COLO829 (cell line): ENCODE data around the gene PLXDC1.
"Not testable (repeated sequence)": the region's sequence is repeated elsewhere in the genome, so short reads cannot be mapped to it uniquely, and the experiment has no call there.

Experiments used
- DNase-seq: peaks from one replicate; pipeline ENCODE4 v3.0.0; 2012; ENCODE audit warnings: low spot score

PLXDC1 gene

DNA sequence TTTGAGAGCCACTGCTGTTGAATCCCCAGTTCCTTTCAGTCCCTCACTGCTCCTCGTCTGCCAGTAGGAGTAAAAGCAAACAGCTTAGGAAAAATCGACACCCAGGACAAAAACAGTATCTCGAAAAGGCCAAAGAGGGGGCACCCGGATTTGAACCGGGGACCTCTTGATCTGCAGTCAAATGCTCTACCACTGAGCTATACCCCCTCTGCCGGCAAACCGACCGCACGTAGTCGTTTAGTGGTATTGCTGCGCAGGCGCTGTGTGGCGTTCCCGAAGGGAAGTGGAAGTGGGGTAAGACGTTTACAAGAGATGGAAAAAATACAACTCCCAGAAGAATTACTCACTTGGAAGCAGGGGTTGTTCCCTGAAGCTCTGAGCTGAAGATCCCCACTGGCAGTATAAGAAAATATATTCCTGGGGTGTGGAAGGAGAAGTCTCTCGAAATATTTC lies 2.2 kb upstream of the PLXDC1 start:
- DNase-seq: peak; percentile 85

DNA sequence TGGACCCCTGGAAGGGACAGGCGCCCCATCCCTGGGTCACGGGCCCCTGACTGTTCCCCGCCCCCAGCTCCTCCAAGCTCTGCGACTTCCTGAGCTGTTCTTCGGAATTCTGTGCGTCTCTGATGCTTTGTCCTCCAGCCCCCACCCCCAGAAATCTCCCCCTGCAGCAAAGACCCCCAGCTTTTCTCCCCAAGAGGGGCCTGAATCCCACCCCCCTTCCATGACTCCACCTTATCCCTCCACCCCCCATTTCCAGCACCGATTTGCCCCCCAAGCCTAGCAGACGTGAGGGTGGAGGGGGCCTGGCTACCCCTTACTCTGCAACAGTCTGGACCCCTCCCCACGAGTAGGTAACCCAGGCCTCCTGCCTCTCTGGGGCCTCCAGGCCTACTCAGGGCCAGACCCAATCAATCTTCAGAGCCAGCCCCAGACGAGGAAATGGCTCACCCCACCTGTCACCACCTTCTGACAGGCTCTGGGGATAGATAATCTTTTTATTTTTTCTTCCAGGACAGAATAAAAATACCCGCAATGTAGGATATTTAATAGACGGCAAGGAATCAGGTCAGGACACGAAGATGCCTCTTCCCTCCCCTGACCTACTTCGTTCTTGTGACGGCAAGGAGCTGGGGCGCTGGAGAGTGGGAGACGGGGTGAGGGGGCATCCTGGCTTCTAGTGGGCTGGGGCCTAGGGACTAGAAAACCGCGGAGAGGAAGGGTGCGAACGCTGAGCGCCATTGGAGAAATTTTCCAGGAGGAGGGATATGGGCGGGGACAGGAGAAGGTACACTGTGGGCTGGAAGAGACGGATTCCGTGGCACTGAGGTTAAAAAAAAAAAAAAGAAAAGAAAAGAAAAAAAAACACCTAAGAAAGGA lies 744 bp upstream of the PLXDC1 start:
- no peak for DNase-seq

DNA sequence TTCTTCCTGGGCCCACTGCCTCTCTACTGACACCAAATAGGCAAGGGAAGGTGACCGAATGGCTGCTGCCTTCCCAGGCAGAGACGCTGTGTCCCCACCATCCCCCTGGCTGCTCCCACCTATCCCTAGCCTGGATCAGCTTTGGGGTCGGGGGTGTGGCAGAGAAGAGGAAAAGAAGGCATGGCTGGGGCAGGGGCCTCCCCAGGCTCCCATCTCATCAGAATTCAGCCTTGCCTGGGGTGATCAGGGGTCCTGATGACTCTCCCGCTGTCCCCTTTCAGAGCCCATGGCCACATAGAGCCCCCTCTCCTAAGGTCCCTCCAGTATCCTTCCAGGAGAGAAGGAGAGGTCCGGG lies 665 bp downstream of the PLXDC1 start:
- DNase-seq: no peak

DNA sequence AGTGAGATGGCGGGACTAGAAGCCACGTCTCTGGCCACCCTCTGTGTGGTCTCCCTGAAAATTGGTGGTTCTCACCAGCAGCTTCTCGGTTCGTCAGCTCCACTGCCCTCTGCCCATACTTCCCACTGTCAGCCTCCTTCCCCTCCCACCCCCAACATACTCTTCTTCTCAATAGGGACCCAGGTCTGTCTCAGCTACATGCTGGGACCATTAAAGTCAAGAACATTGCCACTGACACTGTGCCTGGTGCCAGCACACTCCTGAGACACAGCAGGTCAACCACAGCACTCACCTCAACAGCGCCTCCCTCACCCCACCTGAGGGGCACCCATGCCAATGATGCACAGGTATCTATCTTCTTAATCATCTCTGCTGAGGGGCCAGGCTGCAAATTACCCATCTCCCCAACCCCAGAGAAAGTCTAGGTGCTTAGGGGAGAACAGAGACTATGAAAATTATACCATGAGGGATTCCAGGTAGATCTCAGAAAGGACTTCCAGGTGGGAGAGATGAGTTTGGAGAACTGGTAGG lies 1.3 kb downstream of the PLXDC1 start:
- no peak for DNase-seq

DNA sequence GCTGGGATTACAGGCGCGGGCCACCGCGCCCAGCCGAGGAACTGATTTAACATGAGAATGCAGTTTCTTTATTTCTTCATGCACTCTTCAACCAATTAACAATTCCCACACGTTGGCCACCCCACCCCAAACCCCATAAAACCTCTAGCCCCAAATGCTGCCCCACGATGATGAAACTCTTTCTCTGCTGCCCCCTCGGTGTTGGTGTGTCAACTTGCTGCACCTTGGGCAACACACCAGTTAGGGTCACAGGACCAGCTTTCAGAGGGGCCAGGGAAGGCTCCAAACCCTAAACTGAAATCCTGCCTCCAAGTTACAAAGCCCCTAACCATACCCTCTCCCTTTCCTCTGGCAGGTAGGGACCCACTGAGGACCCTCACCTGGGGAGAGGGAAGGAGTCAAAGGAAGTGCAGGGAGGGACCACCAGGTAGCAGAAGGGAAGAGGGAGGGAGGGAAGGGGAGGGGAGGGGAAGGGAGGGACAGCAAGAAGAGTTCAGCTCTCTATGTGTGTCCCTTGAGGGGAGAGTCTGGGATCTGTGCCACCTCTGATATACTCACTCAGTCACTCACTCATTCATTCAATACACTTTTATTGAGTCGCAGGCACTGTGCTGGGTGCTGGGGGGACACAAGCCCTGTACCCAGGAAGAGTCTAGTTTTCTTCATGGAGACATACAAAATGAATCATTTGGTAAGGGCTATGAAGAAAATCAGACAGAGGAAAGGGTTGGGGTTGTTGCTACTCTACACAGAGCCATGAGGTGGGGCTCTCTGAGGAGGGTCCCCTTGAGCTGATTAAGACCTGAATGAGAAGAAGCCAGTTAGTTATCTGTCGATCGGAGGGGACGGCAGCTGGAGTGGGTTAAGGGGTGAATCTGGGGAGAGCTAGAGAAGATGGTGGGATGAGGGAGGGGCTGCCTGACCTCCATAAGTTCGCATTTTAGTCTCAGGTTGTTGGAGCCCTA lies 3.9 kb downstream of the PLXDC1 start:
- no peak for DNase-seq

DNA sequence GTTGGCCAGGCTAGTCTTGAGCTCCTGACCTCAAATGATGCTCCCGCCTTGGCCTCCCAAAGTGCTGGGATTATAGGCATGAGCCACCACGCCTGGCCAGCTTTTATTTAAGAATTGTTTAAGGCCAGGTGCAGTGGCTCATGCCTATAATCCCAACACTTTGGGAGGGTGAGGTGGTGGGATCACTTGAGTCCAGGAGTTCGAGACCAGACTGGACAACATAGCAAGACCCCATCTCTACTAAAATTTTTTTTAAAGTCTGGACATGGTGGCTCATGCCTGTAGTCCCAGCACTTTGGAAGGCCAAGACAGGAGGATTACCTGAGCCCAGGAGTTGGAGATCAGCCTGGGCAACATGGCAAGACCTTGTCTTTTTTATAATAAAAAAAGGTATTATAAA lies 5.2 kb downstream of the PLXDC1 start:
- DNase-seq: no peak

DNA sequence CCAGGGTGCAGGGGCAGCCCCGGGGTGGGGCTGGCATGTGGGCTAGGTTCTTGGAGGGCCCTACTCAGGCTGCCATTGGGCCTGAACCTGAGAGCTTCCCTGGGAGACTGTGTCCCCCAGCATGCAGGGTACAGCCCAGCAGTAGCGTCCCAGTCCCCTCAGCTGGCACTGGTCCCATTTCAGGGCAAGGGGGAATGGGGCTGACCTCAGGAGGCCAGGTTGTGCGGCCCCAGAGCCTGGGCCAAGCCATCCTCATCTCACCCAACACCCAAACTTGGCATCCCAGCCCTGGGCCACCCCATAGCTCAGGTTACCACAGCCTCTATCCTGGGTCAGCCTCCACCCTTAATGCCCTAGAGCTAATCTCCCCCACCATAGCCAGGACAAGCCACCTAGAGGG lies 6.3 kb downstream of the PLXDC1 start:
- no peak for DNase-seq

DNA sequence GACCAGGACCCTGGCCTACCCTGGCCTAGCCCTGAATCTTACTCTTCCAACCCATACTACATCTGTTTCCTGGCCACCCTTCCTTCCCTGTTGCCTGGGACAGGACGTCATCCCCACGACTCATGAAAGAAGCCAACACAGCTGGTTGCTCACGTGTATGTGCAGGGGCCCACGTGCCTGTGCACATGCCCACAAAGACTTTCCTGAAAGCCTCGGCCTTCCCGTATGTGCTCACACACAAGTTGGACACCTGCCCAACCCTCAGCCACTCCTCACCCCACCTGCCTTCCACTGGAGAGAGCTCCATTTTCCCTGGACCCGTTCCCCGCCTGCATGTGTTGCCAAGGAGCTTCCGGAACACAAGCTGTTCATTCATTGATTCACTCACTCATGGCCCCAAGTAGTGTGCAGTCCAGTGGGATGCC lies 7.0 kb downstream of the PLXDC1 start:
- DNase-seq: no peak

DNA sequence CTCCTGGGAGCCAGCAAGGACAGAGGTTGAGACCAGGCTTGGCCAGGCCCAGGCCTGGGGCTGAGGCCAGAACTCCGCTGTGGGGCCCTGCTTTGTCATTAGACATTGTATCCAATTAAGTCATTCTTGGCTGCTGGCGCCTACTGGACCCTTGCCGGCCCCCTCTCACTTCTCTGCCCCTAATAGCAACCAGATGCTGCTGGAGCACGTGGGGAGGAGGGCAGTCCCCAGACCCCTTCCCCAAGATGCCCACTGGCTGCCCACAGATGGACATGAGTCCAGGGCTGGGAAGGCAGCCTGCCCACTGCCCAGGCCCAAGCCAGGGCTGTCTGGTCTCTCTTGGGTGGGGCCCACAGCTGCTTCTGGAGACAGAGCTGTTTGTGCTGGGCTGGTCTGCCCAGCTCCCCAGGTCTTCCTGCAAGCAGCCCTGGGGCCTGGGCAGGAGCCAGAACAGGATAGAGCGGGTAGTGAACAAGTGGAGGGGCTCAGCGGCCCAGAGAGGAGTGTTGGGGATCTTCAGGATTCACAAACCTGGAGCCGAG lies 7.8 kb downstream of the PLXDC1 start:
- no peak for DNase-seq

DNA sequence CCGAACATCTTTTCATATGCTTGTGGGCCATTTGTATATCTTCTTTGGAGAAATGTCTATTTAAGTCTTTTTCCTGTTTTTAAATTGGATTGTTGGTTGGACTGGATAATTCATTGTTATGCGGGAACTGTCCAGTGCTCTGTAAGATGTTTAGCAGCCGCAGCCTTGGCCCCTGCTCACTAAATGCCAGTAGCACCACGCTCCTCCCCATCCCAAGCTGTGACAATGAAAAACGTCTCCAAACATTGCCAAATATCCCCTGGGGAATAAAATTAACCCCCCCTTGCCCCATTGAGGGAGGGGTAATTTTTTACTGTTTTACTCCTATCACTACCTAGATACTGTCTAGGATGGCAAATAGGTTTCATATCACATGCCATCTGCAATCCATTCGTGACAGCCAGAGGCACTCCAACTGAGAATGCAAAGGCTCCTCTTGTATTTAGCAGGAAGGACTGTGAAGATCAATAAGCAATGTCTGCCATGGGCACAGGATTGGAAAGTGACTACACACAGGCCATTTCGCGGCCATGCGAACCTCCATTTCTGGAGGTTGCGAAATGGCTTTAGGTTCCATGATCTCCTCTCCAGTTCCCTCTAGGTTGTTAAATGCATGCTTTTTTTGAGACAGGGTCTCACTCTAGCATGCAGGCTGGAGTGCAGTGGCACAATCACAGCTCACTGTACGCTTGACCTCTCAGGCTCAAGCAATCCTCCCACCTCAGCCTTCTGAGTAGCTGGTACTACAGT lies 9.3 kb downstream of the PLXDC1 start:
- no peak for DNase-seq

DNA sequence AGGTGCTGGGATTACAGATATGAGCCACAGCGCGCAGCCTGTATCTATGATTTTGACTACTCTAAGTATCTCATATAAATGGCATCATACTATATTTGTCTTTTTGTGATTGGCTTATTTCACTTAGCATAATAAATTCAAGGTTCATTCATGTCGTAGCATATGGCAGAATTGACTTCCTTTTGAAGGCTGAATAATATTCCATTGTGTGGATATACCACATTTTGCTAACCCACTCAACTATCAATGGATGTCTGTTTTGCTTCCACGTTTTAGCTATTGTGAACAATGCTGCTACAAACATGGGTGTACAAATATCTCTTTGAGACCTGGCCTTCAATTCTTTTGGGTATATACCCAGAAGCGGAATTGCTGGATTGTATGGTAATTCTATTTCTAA lies 10.1 kb downstream of the PLXDC1 start:
- no peak for DNase-seq

DNA sequence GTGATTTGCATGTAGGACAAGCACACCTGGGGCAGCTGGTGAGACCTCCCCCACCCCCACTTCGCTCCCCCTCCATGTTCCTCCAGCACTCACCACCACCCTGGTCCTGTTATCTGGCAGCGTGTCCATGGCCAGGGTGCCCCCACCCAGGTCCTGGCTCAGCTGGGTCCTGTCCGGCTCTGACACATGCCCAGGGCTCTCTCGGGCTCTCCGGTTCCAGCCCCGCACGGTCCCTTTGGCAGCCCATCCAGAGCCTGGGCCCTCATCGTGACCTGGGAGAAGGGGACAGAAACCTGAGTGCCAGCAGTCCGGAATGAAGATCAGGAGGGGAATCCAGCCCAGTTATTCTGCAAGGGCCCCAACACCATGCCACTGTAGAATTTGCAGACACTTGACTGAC lies 11.9 kb downstream of the PLXDC1 start:
- DNase-seq: no peak

DNA sequence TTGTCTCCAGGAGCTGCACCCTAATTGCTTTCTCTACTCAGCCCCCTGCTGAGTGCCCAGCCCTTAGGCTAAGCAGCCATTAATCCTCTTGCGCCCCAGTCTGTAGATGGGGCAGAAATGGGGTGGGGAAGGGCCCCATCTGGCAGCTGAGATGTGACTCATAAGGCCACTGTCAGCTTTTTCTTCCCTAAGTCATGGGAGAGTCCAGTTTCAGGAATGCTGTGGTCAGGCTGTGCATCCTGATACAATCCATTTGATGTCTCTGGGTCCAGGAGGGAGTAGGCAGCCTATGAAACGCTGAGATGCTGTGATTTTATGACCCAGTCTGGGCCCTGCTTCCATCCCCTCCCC lies 12.3 kb downstream of the PLXDC1 start:
- no peak for DNase-seq

DNA sequence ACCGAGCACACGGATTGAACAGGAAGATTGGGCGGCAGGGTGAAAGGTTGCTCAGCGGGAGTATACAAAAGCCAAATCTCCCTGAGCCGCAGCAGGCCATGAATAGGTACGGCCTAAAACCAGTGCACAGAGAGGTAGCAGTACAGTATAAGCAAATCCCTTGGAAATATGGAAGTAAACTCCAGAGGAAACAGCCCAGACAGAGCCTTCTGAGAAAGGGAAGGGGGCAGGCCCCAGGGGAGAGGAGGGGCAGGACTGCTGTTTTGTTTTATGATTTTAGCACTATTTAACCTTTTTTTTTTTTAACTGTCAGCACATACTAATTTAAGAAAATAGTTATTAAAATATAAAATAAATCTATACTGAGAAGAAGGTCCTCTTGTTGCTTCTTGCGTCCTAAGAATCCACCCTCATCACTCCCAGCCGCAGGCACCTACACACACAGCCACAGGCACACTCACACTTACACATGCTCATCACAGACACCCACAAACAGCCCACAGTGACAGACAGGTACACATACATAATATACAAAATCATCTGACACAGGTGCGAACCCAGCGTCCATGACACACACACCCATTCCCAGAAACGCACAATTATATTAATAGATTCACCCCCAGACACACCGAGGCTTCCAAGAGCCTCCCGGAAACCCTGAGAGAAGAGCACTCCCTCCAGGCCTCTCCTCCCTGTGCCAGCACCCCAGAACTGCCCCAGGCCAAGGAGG lies 12.8 kb downstream of the PLXDC1 start:
- no peak for DNase-seq

DNA sequence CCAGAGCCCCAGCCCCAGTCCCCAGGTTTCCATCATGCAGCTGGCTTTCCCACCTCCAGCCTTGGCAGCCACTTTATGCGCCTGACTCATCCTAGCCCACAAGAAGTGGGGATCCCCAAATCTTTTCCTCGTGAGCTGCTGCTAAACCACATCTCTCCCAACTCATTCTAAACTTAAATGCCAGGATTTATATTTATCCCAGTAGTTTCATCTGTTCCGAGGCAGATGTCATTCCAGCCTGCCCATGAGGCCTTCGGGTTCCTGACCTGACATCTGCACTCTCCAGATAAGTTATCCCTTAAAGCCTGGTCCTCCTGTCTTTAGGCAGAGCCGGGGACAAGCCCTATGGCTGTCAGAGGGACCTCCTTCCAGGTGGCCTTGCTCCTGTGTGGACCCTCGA lies 16.6 kb downstream of the PLXDC1 start:
- no peak for DNase-seq

DNA sequence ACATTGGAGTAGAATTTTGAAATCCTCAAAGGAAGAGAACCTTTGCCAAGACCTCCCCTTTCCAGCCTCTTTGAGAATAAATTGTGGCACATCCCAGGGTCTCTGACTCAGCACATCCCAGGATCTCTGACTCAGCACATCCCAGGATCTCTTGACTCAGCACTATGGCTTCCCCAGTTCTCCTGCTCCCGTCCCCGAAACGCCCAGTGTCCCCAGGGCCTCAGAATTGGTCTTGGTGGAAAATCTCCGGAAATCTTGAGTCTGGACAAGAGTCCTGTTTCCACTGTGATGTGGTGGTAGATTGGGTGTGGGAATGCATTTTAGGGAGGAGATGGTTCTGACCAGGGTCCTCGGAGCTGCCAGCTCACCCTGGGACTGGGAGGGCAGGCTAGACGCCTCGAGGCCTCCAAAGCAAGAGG lies 19.2 kb downstream of the PLXDC1 start:
- no peak for DNase-seq

DNA sequence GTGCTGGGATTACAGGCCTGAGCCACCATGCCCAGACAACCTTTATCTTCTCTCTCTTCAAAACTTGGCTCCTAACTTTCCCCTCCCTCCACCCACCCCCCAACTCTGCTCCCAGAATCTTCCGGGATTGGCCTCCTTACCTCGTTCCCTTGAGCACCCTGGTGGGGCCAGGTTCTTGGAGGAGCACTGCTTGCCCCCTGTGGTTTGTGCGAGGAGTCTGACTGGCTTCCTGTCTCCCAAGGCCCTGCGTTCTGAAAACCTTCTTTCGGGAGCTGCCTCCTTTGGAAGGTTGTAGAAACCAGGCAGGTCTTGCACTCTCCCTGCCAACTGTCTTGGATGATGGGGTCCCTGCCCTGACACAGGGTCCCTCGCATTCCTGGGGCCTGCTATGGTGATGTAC lies 19.8 kb downstream of the PLXDC1 start:
- no peak for DNase-seq

DNA sequence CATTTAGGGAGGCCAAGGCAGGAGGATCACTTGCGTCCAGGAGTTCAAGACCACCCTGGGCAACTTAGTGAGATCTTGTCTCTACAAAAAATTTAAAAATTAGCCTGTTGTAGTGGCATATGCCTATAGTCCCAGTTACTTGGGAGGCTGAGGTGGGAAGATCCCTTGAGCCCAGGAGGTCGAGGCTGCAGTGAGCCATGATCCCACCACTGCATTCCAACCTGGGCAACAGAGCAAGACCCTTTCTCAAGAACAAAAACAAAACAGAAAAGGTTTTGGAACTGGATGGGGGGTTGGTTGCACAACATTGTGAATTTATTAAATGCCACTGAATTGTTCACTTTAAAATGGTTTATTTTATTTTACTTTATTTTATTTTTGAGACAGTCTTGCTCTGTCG lies 21.2 kb downstream of the PLXDC1 start:
- no peak for DNase-seq

DNA sequence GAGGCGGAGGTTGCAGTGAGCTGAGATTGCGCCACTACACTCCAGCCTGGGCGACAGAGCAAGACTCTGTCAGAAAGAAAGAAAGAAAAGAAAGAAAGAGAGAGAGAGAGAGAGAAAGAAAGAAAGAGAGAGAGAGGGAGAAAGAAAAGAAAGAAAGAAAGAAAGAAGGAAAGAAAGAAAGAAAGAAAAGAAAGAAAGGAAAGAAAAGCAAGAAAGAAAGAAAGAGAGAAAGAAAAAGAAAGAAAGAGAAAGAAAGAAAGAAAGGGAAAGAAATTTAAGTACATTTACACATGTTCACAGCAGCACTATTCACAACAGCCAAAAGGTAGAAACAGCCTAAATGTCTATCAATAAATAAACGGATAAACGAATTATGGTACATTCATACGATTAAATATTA lies 21.9 kb downstream of the PLXDC1 start:
- not testable (repeated sequence) for DNase-seq

DNA sequence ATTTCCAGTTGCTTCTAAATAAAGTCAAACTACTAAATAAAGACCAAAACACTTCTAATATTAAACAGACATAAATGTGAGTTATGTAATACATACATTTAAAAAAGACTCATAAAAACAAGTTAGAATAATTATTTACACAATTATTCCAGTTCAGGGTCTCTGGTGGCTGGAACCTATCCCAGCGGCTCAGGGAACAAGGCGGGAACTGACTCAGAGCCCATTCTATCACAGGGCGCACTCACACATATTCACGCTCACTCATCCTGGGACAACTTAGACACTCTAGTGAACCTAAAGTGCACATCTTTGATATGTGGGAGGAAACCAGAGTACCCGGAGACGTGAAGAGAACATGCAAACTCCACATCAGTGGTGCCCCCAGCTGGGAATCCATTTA lies 25.0 kb downstream of the PLXDC1 start:
- DNase-seq: no peak
